GM19238 (cell line): ENCODE measurements around the gene SLC1A3.
"Not testable (repeated sequence)": the region's sequence is repeated elsewhere in the genome, so short reads cannot be mapped to it uniquely, and the experiment has no call there.

ENCODE experiments used
- DNase-seq: peaks from one replicate; pipeline ENCODE4 v3.0.0; 2011; ENCODE audit warnings: low spot score; ENCODE audit not compliant: insufficient read length

Gene SLC1A3

GRCh38 chr5:36606428-36607113 lies at the start of gene SLC1A3:
Gene SLC1A3, plus strand, starts transcription at chr5:36606606. Its CDS starts 1,818 bp downstream, at chr5:36608424.
- DNase-seq = peak; percentile 19

GRCh38 chr5:36558641-36559040 lies 47.8 kb upstream of the SLC1A3 start:
- no peak for DNase-seq

- DNase-seq = no peak
Observed at GRCh38 chr5:36561601-36562000, 44.8 kb upstream of the SLC1A3 start.

- DNase-seq = no peak
Observed at GRCh38 chr5:36569491-36569890, 36.9 kb upstream of the SLC1A3 start.

GRCh38 chr5:36570301-36571095 lies 35.9 kb upstream of the SLC1A3 start:
- no peak for DNase-seq

GRCh38 chr5:36571401-36572042 lies 34.9 kb upstream of the SLC1A3 start:
- no peak for DNase-seq

- no peak for DNase-seq
Observed at GRCh38 chr5:36573438-36573837, 33.0 kb upstream of the SLC1A3 start.

- no peak for DNase-seq
Observed at GRCh38 chr5:36575361-36575781, 31.0 kb upstream of the SLC1A3 start.

- DNase-seq = no peak
Observed at GRCh38 chr5:36576721-36577120, 29.7 kb upstream of the SLC1A3 start.

GRCh38 chr5:36579858-36580257 lies 26.5 kb upstream of the SLC1A3 start:
- DNase-seq = not testable (repeated sequence)

- DNase-seq = no peak
Observed at GRCh38 chr5:36581070-36581469, 25.3 kb upstream of the SLC1A3 start.

GRCh38 chr5:36584009-36584875 lies 22.2 kb upstream of the SLC1A3 start:
- no peak for DNase-seq

GRCh38 chr5:36585701-36586100 lies 20.7 kb upstream of the SLC1A3 start:
- no peak for DNase-seq

GRCh38 chr5:36587354-36587753 lies 19.1 kb upstream of the SLC1A3 start:
- DNase-seq = no peak

GRCh38 chr5:36589735-36590134 lies 16.7 kb upstream of the SLC1A3 start:
- not testable (repeated sequence) for DNase-seq

- DNase-seq = no peak
Observed at GRCh38 chr5:36590513-36591286, 15.7 kb upstream of the SLC1A3 start.

GRCh38 chr5:36593867-36594266 lies 12.5 kb upstream of the SLC1A3 start:
- DNase-seq = no peak

GRCh38 chr5:36596247-36596646 lies 10.2 kb upstream of the SLC1A3 start:
- DNase-seq = no peak

GRCh38 chr5:36596756-36597155 lies 9.7 kb upstream of the SLC1A3 start:
- DNase-seq = no peak

- DNase-seq = no peak
Observed at GRCh38 chr5:36598045-36598444, 8.4 kb upstream of the SLC1A3 start.
